OCI-LY3 (cell line): ENCODE data around the gene KRTAP10-2.
"Not testable (repeated sequence)": the region's sequence is repeated elsewhere in the genome, so short reads cannot be mapped to it uniquely, and the experiment has no call there.

Experiments used
- H2AFZ ChIP-seq: fragments of 200-600, 300-600 bp; shearing (Covaris generic); 2 replicates; pipeline ENCODE4 v1.6.0; 2014; ENCODE audit warnings: antibody characterized with exemption, low read depth, low read length
- H3K27ac ChIP-seq: fragments of 200-600, 300-600 bp; sonication (generic); 2 replicates; pipeline ENCODE4 v1.5.1; 2014; ENCODE audit warnings: mild to moderate bottlenecking, low read length, moderate library complexity, mixed read lengths
- H3K27me3 ChIP-seq: fragments of 200-600, 300-600 bp; sonication (generic); 2 replicates; pipeline ENCODE4 v1.6.1; 2014; ENCODE audit warnings: low read depth, low read length, mixed read lengths
- H3K36me3 ChIP-seq: fragments of 200-600, 300-600 bp; sonication (generic); replicated peaks from 2 replicates; pipeline ENCODE3; 2014; ENCODE audit warnings: low read depth, low read length, mixed read lengths
- H3K4me1 ChIP-seq: fragments of 300-600, 200-600 bp; sonication (generic); 2 replicates; pipeline ENCODE4 v1.6.1; 2014; ENCODE audit warnings: low read length, mixed read lengths
- H3K4me2 ChIP-seq: fragments of 200-600, 300-600 bp; sonication (generic); 2 replicates; pipeline ENCODE4 v1.6.1; 2014; ENCODE audit warnings: low read length, mixed read lengths
- H3K4me3 ChIP-seq: fragments of 300-600, 200-600 bp; sonication (generic); 2 replicates; pipeline ENCODE4 v1.5.1; 2014; ENCODE audit warnings: antibody characterized with exemption, mild to moderate bottlenecking, low read length, moderate library complexity
- H3K79me2 ChIP-seq: fragments of 300-600, 200-600 bp; shearing (Covaris generic); 2 replicates; pipeline ENCODE4 v1.6.1; 2014; ENCODE audit warnings: mild to moderate bottlenecking, low read length, mixed read lengths
- H3K9ac ChIP-seq: fragments of 300-600, 200-600 bp; shearing (Covaris generic); 2 replicates; pipeline ENCODE4 v1.6.0; 2014; ENCODE audit warnings: mild to moderate bottlenecking, low read length, moderate library complexity
- H3K9me3 ChIP-seq: fragments of 200-600, 300-600 bp; shearing (Covaris generic); 2 replicates; pipeline ENCODE4 v1.6.1; 2014; ENCODE audit warnings: low read length, mixed read lengths; ENCODE audit not compliant: insufficient read depth
- H4K20me1 ChIP-seq: fragments of 200-600, 300-600 bp; sonication (generic); 2 replicates; pipeline ENCODE4 v1.6.1; 2016; ENCODE audit warnings: low read length, mixed read lengths; ENCODE audit not compliant: insufficient read depth
- CTCF ChIP-seq: fragments of 200-600, 300-600 bp; sonication (generic); IDR thresholded peaks from 2 replicates; pipeline ENCODE4 v1.5.1; 2014; ENCODE audit warnings: antibody characterized with exemption, low read length, low read depth
- EZH2phosphoT487 ChIP-seq: fragments of 200-600 bp; shearing (Covaris generic); IDR thresholded peaks from 2 replicates; pipeline ENCODE4 v1.6.1; 2018; ENCODE audit warnings: antibody characterized with exemption, mixed run types, low read depth

The KRTAP10-2 gene

DNA sequence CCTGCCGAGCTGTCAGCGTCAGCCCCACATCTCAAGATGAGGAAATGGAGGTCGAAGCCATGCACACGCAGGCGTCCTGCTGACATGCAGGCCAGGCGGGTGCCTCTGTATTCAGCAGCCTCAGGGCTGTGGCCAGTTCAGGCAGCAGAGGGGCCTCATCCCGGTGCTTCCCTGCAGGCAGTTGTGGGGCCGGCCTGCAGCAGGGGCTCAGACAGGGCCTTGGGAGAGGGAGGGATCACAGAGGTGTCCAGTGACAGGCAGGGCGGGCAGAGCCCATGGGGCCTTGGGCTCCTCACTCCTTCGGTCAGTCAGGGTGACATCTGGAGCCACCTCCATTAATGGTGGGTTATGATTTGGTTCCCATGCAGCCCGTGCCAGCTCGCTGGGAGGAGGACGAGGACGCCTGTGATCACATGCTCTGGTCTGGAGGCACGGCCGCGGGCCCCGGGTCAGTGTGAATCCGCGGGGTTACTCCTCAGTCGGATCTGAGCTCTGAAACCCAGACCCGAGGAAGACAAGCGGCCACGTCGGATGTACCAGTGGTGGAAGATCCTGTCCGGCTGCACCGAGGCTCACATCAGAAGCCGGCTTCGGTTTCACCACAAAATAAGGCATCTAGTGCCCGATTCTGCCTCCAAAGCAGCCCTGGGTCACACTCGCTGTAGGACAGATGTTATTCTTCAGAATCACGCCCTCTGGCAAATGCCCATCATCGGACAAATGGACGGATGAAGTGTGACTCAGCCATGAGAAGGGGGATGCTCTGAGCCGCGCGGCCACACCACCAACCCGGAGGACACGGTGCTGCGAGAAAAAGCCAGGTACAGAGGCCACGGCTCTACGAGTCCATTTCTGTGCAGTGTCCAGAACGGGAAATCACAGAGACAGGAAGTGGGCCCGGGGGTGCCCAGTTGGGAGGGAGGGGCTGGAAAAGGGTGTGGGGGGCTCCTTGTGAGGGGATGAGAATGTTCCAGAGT, 44.7 kb downstream of the KRTAP10-2 start:
- no peak overlapping the region for H3K4me3 ChIP-seq
- H3K9ac ChIP-seq = no peak overlapping the region
- no peaks in the 10 kb centered on the region for H3K36me3 ChIP-seq
- H3K4me1 ChIP-seq = peaks cover 3% of the 10 kb centered on the region; the same call in 1 of the 2 replicates
- no peaks in the 10 kb centered on the region for H3K79me2 ChIP-seq
- no peak overlapping the region for H2AFZ ChIP-seq
- H3K9me3 ChIP-seq = no peaks in the 10 kb centered on the region
- H3K27ac ChIP-seq = no peak overlapping the region
- H3K4me2 ChIP-seq = no peak overlapping the region
- H4K20me1 ChIP-seq = no peaks in the 10 kb centered on the region
- no peaks in the 10 kb centered on the region; the same call in 1 of the 2 replicates for H3K27me3 ChIP-seq
- TF ChIP-seq EZH2phosphoT487 (no peak), CTCF (no peak)

GRCh38 chr21:44505673-44506278, 45.5 kb downstream of the KRTAP10-2 start:
- Histone ChIP-seq H3K9ac (no peak overlapping the region), H3K9me3 (no peaks in the 10 kb centered on the region), H3K36me3 (no peaks in the 10 kb centered on the region), H3K27me3 (no peaks in the 10 kb centered on the region), H3K4me3 (no peak overlapping the region), H2AFZ (no peak overlapping the region), H3K27ac (no peak overlapping the region), H3K4me1 (peaks cover 2% of the 10 kb centered on the region; the same call in 1 of the 2 replicates), H3K79me2 (no peaks in the 10 kb centered on the region), H3K4me2 (no peak overlapping the region), H4K20me1 (no peaks in the 10 kb centered on the region)
- TF ChIP-seq CTCF = no peak
- TF ChIP-seq EZH2phosphoT487 = no peak

- Histone ChIP-seq H3K36me3 (no peaks in the 10 kb centered on the region), H3K27me3 (no peaks in the 10 kb centered on the region), H3K27ac (no peak overlapping the region), H3K9ac (no peak overlapping the region), H3K4me3 (no peak overlapping the region), H4K20me1 (no peaks in the 10 kb centered on the region), H3K4me1 (no peaks in the 10 kb centered on the region; the same call in 1 of the 2 replicates), H3K9me3 (no peaks in the 10 kb centered on the region), H3K79me2 (no peaks in the 10 kb centered on the region), H3K4me2 (no peak overlapping the region), H2AFZ (no peak overlapping the region)
- no peak for TF ChIP-seq CTCF
- no peak for TF ChIP-seq EZH2phosphoT487
These were observed 47.4 kb downstream of the KRTAP10-2 start for GRCh38 chr21:44503901-44504399.

DNA sequence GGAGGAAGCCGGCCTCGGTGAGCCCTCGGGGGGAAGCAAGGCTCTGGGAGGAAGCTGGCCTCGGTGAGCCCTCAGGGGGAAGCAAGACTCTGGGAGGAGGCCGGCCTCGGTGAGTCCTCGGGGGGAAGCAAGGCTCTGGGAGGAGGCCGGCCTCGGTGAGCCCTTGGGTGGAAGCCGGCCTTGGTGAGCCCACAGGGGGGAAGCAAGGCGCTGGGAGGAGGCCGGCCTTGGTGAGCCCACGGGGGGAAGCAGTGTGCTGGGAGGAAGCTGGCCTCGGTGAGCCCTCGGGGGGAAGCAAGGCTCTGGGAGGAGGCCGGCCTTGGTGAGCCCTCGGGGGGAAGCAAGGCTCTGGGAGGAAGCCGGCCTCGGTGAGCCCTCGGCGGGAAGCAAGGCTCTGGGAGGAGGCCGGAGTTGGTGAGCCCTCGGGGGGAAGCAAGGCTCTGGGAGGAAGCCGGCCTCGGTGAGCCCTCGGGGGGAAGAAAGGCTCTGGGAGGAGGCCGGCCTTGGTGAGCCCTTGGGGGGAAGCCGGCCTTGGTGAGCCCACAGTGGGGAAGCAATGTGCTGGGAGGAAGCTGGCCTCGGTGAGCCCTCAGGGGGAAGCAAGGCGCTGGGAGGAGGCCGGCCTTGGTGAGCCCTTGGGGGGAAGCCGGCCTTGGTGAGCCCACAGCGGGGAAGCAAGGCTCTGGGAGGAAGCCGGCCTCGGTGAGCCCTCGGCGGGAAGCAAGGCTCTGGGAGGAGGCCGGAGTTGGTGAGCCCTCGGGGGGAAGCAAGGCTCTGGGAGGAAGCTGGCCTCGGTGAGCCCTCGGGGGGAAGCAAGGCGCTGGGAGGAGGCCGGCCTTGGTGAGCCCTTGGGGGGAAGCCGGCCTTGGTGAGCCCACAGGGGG, 48.1 kb downstream of the KRTAP10-2 start:
- not testable (repeated sequence) for H3K79me2 ChIP-seq, H3K4me3 ChIP-seq, H3K27ac ChIP-seq, H3K9ac ChIP-seq, H3K4me1 ChIP-seq, H2AFZ ChIP-seq, H3K36me3 ChIP-seq, H3K9me3 ChIP-seq, H4K20me1 ChIP-seq, H3K4me2 ChIP-seq, H3K27me3 ChIP-seq
